Uterus (tissue), 4 donors: ENCODE measurements around the gene CITED4. TPM values are rescaled to one million over a fixed set of nuclear protein-coding genes. Genes with fewer than 3 reads are reported as not detected.

Experiments used
- DNase-seq, 2 donors: peaks; one replicate each; pipeline ENCODE4 v3.0.0-alpha.2; 2019 to 2020
- H3K27ac ChIP-seq, 2 donors: fragments of 200-600 bp; sonication (generic); 1 replicate in 1 of 2; 2 replicates in 1 of 2; pipeline ENCODE4 v1.5.1; 2016 to 2018
- H3K27me3 ChIP-seq, 2 donors: fragments of 200-600 bp; sonication (generic); one replicate each; pipeline ENCODE4 v1.5.1; 2018 to 2019; ENCODE audit warnings: control low read depth in 1 of 2
- H3K36me3 ChIP-seq, 2 donors: fragments of 200-600 bp; sonication (generic); one replicate each; pipeline ENCODE4 v1.5.1; 2019; ENCODE audit warnings: control low read depth in 1 of 2
- H3K4me1 ChIP-seq, 2 donors: fragments of 200-600 bp; sonication (generic); one replicate each; pipeline ENCODE4 v1.5.1; 2018 to 2019; ENCODE audit warnings: control low read depth in 1 of 2
- H3K4me3 ChIP-seq, 2 donors: fragments of 200-600 bp; sonication (generic); 1 replicate in 1 of 2; 2 replicates in 1 of 2; pipeline ENCODE4 v1.5.1; 2018 to 2019; ENCODE audit warnings: mild to moderate bottlenecking in 1 of 2
- H3K9me3 ChIP-seq, 2 donors: fragments of 200-600 bp; sonication (generic); one replicate each; pipeline ENCODE4 v1.5.1; 2019; ENCODE audit warnings: control low read depth in 1 of 2
- POLR2A ChIP-seq, 2 donors: fragments of 450-650 bp; IDR thresholded peaks; one replicate each; pipeline ENCODE4 v1.6.1; 2016; ENCODE audit warnings: antibody characterized with exemption in 2 of 2, mild to moderate bottlenecking in 1 of 2, moderate library complexity in 1 of 2
- intact Hi-C: fragments of 100-400 bp; cut with DNase I; formaldehyde crosslinking; loops from one replicate; pipeline ENCODE4 v1.15.1; 2023; ENCODE audit warnings: low total_unique reads
- total RNA-seq, 4 donors: library from RNA; depleted of rRNA in 3 of 4; stranded (reverse); fragments of >200 nt in 3 of 4; gene quantifications; one replicate each; pipeline versions ENCODE4 v1.1.0 to v1.2.4, GENCODE V29; 2014 to 2023
- TF ChIP-seq, protein P1 (sequence below), 4 experiments: fragments of 200-600 bp in 2 of 4; fragments of 450-650 bp in 2 of 4; sonication (generic) in 2 of 4; IDR thresholded peaks; one replicate each; pipeline ENCODE4 v1.5.1; 2016 to 2019; ENCODE audit warnings: antibody characterized with exemption in 4 of 4, mild to moderate bottlenecking in 2 of 4, moderate library complexity in 1 of 4
- donor health status: DM: yes; HTN: yes; CAD: no.

The CITED4 gene
- total RNA-seq, 4 donors from 2014 or later = 4.1 to 99.9 (median 19.9) TPM

DNA sequence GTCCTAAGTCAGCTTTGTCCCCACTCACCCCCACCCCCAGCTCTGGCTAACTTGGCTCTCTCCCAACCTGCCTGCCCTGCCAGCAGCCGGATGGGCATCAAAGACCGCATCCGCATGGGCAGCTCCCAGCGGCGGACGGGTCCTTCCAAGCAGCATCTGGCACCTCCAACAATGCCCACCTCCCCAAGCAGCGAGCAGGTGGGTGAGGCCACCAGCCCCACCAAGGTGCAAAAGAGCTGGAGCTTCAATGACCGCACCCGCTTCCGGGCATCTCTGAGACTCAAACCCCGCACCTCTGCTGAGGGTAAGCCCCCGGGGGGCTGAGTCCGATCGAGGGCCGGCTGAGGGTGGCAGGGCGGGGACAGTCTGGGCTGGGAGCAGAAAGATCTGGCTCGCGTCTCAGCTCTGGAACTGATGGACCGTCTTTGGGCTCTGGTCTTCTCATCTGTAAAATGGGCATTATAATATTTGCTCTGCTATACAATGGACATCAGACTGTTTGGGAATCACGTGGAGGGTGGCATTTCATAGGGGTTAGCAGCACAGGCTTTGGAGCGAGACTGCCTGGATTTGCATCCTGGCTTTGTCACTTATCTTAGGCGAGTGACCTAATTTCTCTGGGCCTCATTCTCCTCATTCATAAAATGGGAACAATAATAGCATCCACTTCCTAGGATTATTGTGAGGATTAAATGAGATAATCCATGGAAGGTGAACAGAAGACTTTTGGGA is 31.0 kb downstream of the CITED4 start:
- Histone ChIP-seq H3K27me3 (no peaks in the 10 kb centered on the region), H3K4me1 (no peaks in the 10 kb centered on the region), H3K36me3 (no peaks in the 10 kb centered on the region), H3K9me3 (no peaks in the 10 kb centered on the region), H3K4me3 (no peak overlapping the region), H3K27ac (no peak overlapping the region)
- DNase-seq = no peak
- TF ChIP-seq POLR2A (IDR thresholded peaks at IDR 0.05) = no peak
- TF ChIP-seq, protein P1, sequence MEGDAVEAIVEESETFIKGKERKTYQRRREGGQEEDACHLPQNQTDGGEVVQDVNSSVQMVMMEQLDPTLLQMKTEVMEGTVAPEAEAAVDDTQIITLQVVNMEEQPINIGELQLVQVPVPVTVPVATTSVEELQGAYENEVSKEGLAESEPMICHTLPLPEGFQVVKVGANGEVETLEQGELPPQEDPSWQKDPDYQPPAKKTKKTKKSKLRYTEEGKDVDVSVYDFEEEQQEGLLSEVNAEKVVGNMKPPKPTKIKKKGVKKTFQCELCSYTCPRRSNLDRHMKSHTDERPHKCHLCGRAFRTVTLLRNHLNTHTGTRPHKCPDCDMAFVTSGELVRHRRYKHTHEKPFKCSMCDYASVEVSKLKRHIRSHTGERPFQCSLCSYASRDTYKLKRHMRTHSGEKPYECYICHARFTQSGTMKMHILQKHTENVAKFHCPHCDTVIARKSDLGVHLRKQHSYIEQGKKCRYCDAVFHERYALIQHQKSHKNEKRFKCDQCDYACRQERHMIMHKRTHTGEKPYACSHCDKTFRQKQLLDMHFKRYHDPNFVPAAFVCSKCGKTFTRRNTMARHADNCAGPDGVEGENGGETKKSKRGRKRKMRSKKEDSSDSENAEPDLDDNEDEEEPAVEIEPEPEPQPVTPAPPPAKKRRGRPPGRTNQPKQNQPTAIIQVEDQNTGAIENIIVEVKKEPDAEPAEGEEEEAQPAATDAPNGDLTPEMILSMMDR (IDR thresholded peaks at IDR 0.05) = no peak
- intact Hi-C loops = no loop called here

DNA sequence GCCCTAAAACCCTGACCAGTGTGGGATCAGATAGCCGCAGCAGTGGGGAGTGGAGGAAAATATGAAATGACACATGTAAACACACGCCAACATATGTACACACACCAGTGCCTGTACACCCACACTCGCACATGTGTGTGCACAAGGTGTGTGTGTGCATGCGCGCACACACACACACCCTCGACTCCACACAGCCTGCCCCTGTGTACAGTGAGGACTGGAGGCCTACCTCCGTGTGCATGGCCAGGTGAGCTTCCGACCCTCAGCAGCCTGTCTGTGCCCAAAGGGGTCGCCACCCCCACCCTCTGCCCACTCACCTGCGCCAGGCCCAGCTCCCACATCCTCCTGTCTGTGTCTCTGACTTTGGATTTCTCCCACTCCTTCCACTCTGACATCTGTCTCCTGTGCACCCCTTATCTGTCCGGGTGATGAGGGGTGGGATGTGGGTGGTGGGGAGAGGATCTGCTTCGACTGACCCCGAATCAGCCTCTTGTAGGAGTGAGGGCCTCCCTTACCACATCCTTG is 31.7 kb downstream of the CITED4 start:
- H3K4me1 ChIP-seq = no peaks in the 10 kb centered on the region
- H3K36me3 ChIP-seq = no peaks in the 10 kb centered on the region
- intact Hi-C loops = no loop called here
- H3K27ac ChIP-seq = no peak overlapping the region
- no peak for DNase-seq
- H3K9me3 ChIP-seq = no peaks in the 10 kb centered on the region
- TF ChIP-seq, protein P1 (IDR thresholded peaks at IDR 0.05) = no peak
- no peak for TF ChIP-seq POLR2A (IDR thresholded peaks at IDR 0.05)
- H3K27me3 ChIP-seq = no peaks in the 10 kb centered on the region
- H3K4me3 ChIP-seq = no peak overlapping the region

DNA sequence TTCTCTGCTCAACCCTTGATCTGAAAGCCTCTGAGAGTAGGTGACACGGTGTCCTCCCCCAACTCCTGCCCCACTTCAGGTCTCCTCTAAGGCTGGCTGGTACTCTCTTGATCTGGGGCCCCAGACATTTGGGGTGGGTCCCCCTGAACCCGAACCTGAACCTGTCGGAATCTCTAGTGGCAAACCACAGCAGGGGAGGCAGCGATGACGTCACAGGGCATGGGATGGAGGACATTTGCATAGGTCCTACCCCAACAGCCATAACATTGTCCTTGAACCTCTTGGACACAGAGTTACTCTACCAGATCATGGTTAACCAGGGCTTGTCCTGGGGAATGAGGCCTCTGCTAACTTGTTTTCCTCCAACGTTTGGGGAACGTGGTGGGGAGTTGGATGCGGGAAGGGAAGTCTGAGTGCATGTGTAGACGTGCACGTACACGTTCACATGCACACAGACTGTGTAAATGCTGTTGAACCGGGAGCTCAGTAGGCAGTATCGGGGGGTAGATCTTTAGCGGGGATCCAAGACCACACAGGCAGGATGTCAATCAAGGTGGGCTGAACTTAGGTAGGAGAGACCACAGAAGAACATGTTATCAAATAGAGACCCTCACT is 32.4 kb downstream of the CITED4 start:
- Histone ChIP-seq H3K36me3 (no peaks in the 10 kb centered on the region), H3K9me3 (no peaks in the 10 kb centered on the region), H3K27me3 (no peaks in the 10 kb centered on the region), H3K27ac (no peak overlapping the region), H3K4me1 (no peaks in the 10 kb centered on the region), H3K4me3 (no peak overlapping the region)
- TF ChIP-seq, protein P1 (IDR thresholded peaks at IDR 0.05) = no peak
- TF ChIP-seq POLR2A (IDR thresholded peaks at IDR 0.05) = no peak
- intact Hi-C loops = no loop called here
- no peak for DNase-seq

DNA sequence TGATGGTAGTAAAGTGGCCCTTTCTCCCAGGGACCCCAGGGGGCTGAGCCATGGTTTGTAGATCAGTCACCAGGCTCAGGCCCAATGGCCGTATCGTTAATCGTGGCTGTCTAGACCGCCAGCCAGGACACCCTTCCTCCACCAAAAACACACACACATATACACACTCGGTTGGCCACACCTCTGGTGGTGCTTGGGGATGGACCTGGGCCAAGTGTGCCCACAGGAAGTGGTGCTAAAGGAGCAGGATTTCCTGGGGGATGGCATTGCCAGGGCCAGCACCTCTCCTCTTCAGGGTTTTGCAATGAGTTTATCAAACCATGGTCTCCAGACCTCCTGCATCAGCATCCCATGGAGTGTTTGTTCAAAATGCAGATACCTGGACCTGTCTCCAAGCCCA is 36.2 kb downstream of the CITED4 start:
- Histone ChIP-seq H3K4me1 (no peaks in the 10 kb centered on the region), H3K9me3 (no peaks in the 10 kb centered on the region), H3K4me3 (no peak overlapping the region), H3K27me3 (no peaks in the 10 kb centered on the region), H3K27ac (no peak overlapping the region), H3K36me3 (no peaks in the 10 kb centered on the region)
- TF ChIP-seq, protein P1 (IDR thresholded peaks at IDR 0.05) = no peak
- no peak for TF ChIP-seq POLR2A (IDR thresholded peaks at IDR 0.05)
- intact Hi-C loops = no loop called here
- DNase-seq = no peak

DNA sequence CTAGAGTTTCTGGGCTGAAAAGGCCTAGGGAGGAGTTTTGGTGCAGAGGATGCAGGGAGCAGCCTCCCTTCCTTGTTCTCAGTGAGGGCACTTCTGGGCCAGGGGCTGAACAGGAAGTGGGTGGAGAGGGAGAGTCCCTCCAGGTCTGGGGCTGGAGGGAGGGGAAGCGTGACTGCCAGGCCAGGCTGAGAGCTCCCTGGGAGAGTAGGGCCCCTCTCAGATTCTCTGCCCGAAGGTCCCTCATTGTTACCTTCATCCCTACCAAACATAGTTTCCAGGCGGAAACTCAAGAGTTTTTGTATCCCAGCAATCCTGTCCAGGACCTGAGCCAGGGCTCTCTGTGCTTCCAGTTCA is 36.8 kb downstream of the CITED4 start:
- no peak for DNase-seq
- no peaks in the 10 kb centered on the region for H3K27me3 ChIP-seq
- H3K27ac ChIP-seq = no peak overlapping the region
- intact Hi-C loops = no loop called here
- no peak overlapping the region for H3K4me3 ChIP-seq
- H3K9me3 ChIP-seq = no peaks in the 10 kb centered on the region
- TF ChIP-seq, protein P1 (IDR thresholded peaks at IDR 0.05) = no peak
- TF ChIP-seq POLR2A (IDR thresholded peaks at IDR 0.05) = no peak
- H3K36me3 ChIP-seq = no peaks in the 10 kb centered on the region
- H3K4me1 ChIP-seq = no peaks in the 10 kb centered on the region
